Mesendoderm (in vitro differentiated cells): Measurements from ENCODE around the gene NGDN.

Experiments used
- DNase-seq: peaks from one replicate; pipeline ENCODE4 v3.0.0; 2013
- H2AK5ac ChIP-seq: 2 replicates; pipeline ENCODE4 v1.6.1; 2013; ENCODE audit warnings: low read length, inconsistent platforms
- H2BK120ac ChIP-seq: 2 replicates; pipeline ENCODE4 v1.6.1; 2013; ENCODE audit warnings: low read depth, mild to moderate bottlenecking, low read length, moderate library complexity, mixed read lengths
- H2BK15ac ChIP-seq: replicated peaks from 2 replicates; pipeline ENCODE4 v1.6.1; 2013; ENCODE audit warnings: low read depth, mild to moderate bottlenecking, moderate library complexity
- H2BK5ac ChIP-seq: 2 replicates; pipeline ENCODE4 v1.6.1; 2013; ENCODE audit warnings: low read length, inconsistent platforms
- H3K18ac ChIP-seq: 2 replicates; pipeline ENCODE4 v1.6.1; 2013; ENCODE audit warnings: mild to moderate bottlenecking, low read length, mixed read lengths
- H3K23ac ChIP-seq: one replicate; pipeline ENCODE4 v1.6.1; 2013; ENCODE audit warnings: low read length
- H3K27ac ChIP-seq: 2 replicates; pipeline ENCODE4 v1.5.1; 2013; ENCODE audit warnings: low read depth, mild to moderate bottlenecking, inconsistent platforms, low read length, moderate library complexity
- H3K27me3 ChIP-seq: 2 replicates; pipeline ENCODE4 v1.6.1; 2013; ENCODE audit warnings: low read length, control low read depth, mild to moderate bottlenecking, inconsistent platforms; ENCODE audit not compliant: insufficient read depth, poor library complexity
- H3K36me3 ChIP-seq: 2 replicates; pipeline ENCODE4 v1.6.1; 2013; ENCODE audit warnings: low read length, inconsistent platforms; ENCODE audit not compliant: control insufficient read depth, insufficient read depth
- H3K4ac ChIP-seq: one replicate; pipeline ENCODE4 v1.6.1; 2013; ENCODE audit warnings: low read depth, mild to moderate bottlenecking, low read length, moderate library complexity
- H3K4me1 ChIP-seq: 2 replicates; pipeline ENCODE4 v1.6.1; 2013; ENCODE audit warnings: low read depth, low read length, inconsistent platforms; ENCODE audit not compliant: control insufficient read depth
- H3K4me2 ChIP-seq: 2 replicates; pipeline ENCODE4 v1.6.1; 2013; ENCODE audit warnings: low read length
- H3K4me3 ChIP-seq: 2 replicates; pipeline ENCODE4 v1.5.1; 2013; ENCODE audit warnings: mild to moderate bottlenecking, low read length
- H3K56ac ChIP-seq: one replicate; pipeline ENCODE4 v1.6.1; 2013; ENCODE audit warnings: low read length
- H3K79me1 ChIP-seq: 2 replicates; pipeline ENCODE4 v1.6.1; 2013; ENCODE audit warnings: low read length, inconsistent platforms
- H3K79me2 ChIP-seq: 2 replicates; pipeline ENCODE4 v1.6.1; 2013; ENCODE audit warnings: mild to moderate bottlenecking, low read length; ENCODE audit not compliant: control insufficient read depth, insufficient read depth
- H3K9ac ChIP-seq: 2 replicates; pipeline ENCODE4 v1.6.1; 2013; ENCODE audit warnings: low read length, inconsistent platforms
- H4K5ac ChIP-seq: one replicate; pipeline ENCODE4 v1.6.1; 2013; ENCODE audit warnings: low read length
- H4K8ac ChIP-seq: one replicate; pipeline ENCODE4 v1.6.1; 2013; ENCODE audit warnings: low read depth, mild to moderate bottlenecking, control low read depth, low read length, moderate library complexity
- WGBS: extraction: QIAGEN DNeasy Blood & Tissue Kit; methylation state at CpG from one replicate; pipeline ENCODE4 v1.1.7; 2013; ENCODE audit warnings: low lambda C conversion rate, missing lambda C conversion rate; ENCODE audit not compliant: insufficient coverage; ENCODE audit errors: extremely low coverage; 5-methylcytosine and 5-hydroxymethylcytosine counted together

NGDN gene

GRCh38 chr14:23513818-23514643 lies 44.5 kb downstream of the NGDN start:
- no CpG with 5 or more reads among the region's 8 CpGs for WGBS
- Histone ChIP-seq H3K4ac (no peak overlapping the region), H3K9ac (no peak overlapping the region), H3K4me3 (no peak overlapping the region), H3K4me2 (no peak overlapping the region), H3K18ac (no peak overlapping the region), H3K56ac (no peak overlapping the region), H3K79me1 (no peaks in the 10 kb centered on the region), H2AK5ac (no peak overlapping the region), H2BK120ac (no peak overlapping the region), H3K36me3 (no peaks in the 10 kb centered on the region), H3K79me2 (no peaks in the 10 kb centered on the region), H3K27ac (no peak overlapping the region), H4K8ac (no peak overlapping the region), H3K23ac (no peak overlapping the region), H2BK5ac (no peak overlapping the region), H3K4me1 (peaks cover 7% of the 10 kb centered on the region), H2BK15ac (no peak overlapping the region), H4K5ac (no peak overlapping the region), H3K27me3 (no peaks in the 10 kb centered on the region)
- no peak for DNase-seq

- Histone ChIP-seq H3K27ac (no peak overlapping the region), H3K56ac (no peak overlapping the region), H3K4me3 (no peak overlapping the region), H4K8ac (no peak overlapping the region), H3K79me2 (no peaks in the 10 kb centered on the region), H2BK5ac (no peak overlapping the region), H3K27me3 (no peaks in the 10 kb centered on the region), H3K4ac (no peak overlapping the region), H3K4me1 (peaks cover 7% of the 10 kb centered on the region), H4K5ac (no peak overlapping the region), H3K79me1 (no peaks in the 10 kb centered on the region), H3K9ac (no peak overlapping the region), H2BK15ac (no peak overlapping the region), H2AK5ac (no peak overlapping the region), H2BK120ac (no peak overlapping the region), H3K23ac (no peak overlapping the region), H3K18ac (no peak overlapping the region), H3K4me2 (no peak overlapping the region), H3K36me3 (no peaks in the 10 kb centered on the region)
- DNase-seq, result no peak
- no CpG with 5 or more reads among the region's 3 CpGs for WGBS
Measured at GRCh38 chr14:23514644-23514957, 45.1 kb downstream of the NGDN start.

GRCh38 chr14:23517650-23518326 lies 48.3 kb downstream of the NGDN start:
- no peak for DNase-seq
- H3K27ac ChIP-seq, result no peak overlapping the region
- H3K23ac ChIP-seq, result no peak overlapping the region

GRCh38 chr14:23518709-23519108 lies 49.2 kb downstream of the NGDN start:
- H3K4me1 ChIP-seq, result peaks cover 7% of the 10 kb centered on the region
- no peak overlapping the region for H4K5ac ChIP-seq
- no peaks in the 10 kb centered on the region for H3K79me1 ChIP-seq
- DNase-seq, result peak; percentile 66
- H3K4me3 ChIP-seq, result no peak overlapping the region
- H3K79me2 ChIP-seq, result no peaks in the 10 kb centered on the region
- no peak overlapping the region for H3K4me2 ChIP-seq
- H3K27me3 ChIP-seq, result no peaks in the 10 kb centered on the region
- no CpG with 5 or more reads among the region's 4 CpGs for WGBS
- no peak overlapping the region for H3K9ac ChIP-seq
- H3K4ac ChIP-seq, result no peak overlapping the region
- H2BK120ac ChIP-seq, result no peak overlapping the region
- no peak overlapping the region for H3K23ac ChIP-seq
- H2AK5ac ChIP-seq, result no peak overlapping the region
- no peak overlapping the region for H2BK5ac ChIP-seq
- peaks cover 2% of the 10 kb centered on the region for H3K36me3 ChIP-seq
- no peak overlapping the region for H3K27ac ChIP-seq
- H3K18ac ChIP-seq, result no peak overlapping the region
- H2BK15ac ChIP-seq, result no peak overlapping the region
- no peak overlapping the region for H4K8ac ChIP-seq
- no peak overlapping the region for H3K56ac ChIP-seq

More at GRCh38 chr14:23517650-23518326, 48.3 kb downstream of the NGDN start:
- Histone ChIP-seq H3K27me3 (no peaks in the 10 kb centered on the region), H2AK5ac (no peak overlapping the region), H3K9ac (no peak overlapping the region), H3K79me2 (no peaks in the 10 kb centered on the region), H3K36me3 (peaks cover 2% of the 10 kb centered on the region), H4K5ac (no peak overlapping the region), H2BK120ac (no peak overlapping the region), H3K18ac (no peak overlapping the region), H3K4me2 (no peak overlapping the region), H3K79me1 (no peaks in the 10 kb centered on the region), H3K4ac (no peak overlapping the region), H2BK15ac (no peak overlapping the region), H3K56ac (no peak overlapping the region), H3K4me1 (peaks cover 7% of the 10 kb centered on the region), H4K8ac (no peak overlapping the region), H2BK5ac (no peak overlapping the region), H3K4me3 (no peak overlapping the region)
- WGBS, result no CpG with 5 or more reads among the region's 6 CpGs

GRCh38 chr14:23520899-23521533 lies 51.5 kb downstream of the NGDN start:
- H3K79me1 ChIP-seq, result no peaks in the 10 kb centered on the region
- H3K4me3 ChIP-seq, result no peak overlapping the region
- no peaks in the 10 kb centered on the region for H3K79me2 ChIP-seq
- no peaks in the 10 kb centered on the region for H3K27me3 ChIP-seq
- peaks cover 7% of the 10 kb centered on the region for H3K4me1 ChIP-seq
- no peak overlapping the region for H3K23ac ChIP-seq
- H2AK5ac ChIP-seq, result no peak overlapping the region
- no peak overlapping the region for H2BK15ac ChIP-seq
- H2BK5ac ChIP-seq, result no peak overlapping the region
- H3K27ac ChIP-seq, result no peak overlapping the region
- no peak overlapping the region for H4K8ac ChIP-seq
- no peak overlapping the region for H3K56ac ChIP-seq
- peaks cover 2% of the 10 kb centered on the region for H3K36me3 ChIP-seq
- WGBS, result no CpG with 5 or more reads among the region's 14 CpGs
- no peak overlapping the region for H4K5ac ChIP-seq
- DNase-seq, result no peak
- H3K9ac ChIP-seq, result no peak overlapping the region
- no peak overlapping the region for H2BK120ac ChIP-seq
- no peak overlapping the region for H3K4ac ChIP-seq
- H3K4me2 ChIP-seq, result no peak overlapping the region
- no peak overlapping the region for H3K18ac ChIP-seq
